Activated naive CD8-positive, alpha-beta T cell treated with anti-CD3 and anti-CD28 coated beads, Interleukin-2, amount 10 ng/mL, durations not matched to agents 7 days and 5 days (primary cell): Measurements from ENCODE around the gene EPB41L1. TPM values are rescaled to one million over a fixed set of nuclear protein-coding genes. Genes with fewer than 3 reads are reported as not detected.

Source experiments
- ATAC-seq: fragments of 150-1000 bp; cut with Tn5 transposase; one replicate; pipeline ENCODE4 v1.10.0; 2021; ENCODE audit warnings: low read depth, moderate library complexity
- POLR2A ChIA-PET: fragments of 350-600 bp; sonication (Branson Sonifier 250); formaldehyde crosslinking; loops from one replicate; lab custom pipeline; 2021; ENCODE audit warnings: antibody characterized with exemption; lab: Charles Lee
- DNase-seq: peaks from one replicate; pipeline ENCODE4 v3.0.0; 2021
- H3K27ac Mint-ChIP-seq: one replicate; pipeline ENCODE4 v1.8.0; 2022; ENCODE audit warnings: mild to moderate bottlenecking, mixed read lengths
- H3K27me3 Mint-ChIP-seq: one replicate; pipeline ENCODE4 v1.8.0; 2022; ENCODE audit warnings: mild to moderate bottlenecking, moderate library complexity, mixed read lengths
- H3K36me3 Mint-ChIP-seq: one replicate; pipeline ENCODE4 v1.8.0; 2021; ENCODE audit warnings: mild to moderate bottlenecking, mixed read lengths
- H3K4me1 Mint-ChIP-seq: one replicate; pipeline ENCODE4 v1.8.0; 2021; ENCODE audit warnings: mixed read lengths
- H3K4me3 Mint-ChIP-seq: one replicate; pipeline ENCODE4 v1.8.0; 2022; ENCODE audit warnings: mild to moderate bottlenecking, moderate library complexity, mixed read lengths
- H3K9me3 Mint-ChIP-seq: one replicate; pipeline ENCODE4 v1.8.0; 2021; ENCODE audit warnings: mixed read lengths
- total RNA-seq, 2 experiments: library from RNA; stranded (reverse); gene quantifications; one replicate each; pipeline ENCODE4 v1.2.3, GENCODE V29; 2021

EPB41L1 gene
- total RNA-seq, 2 experiments from 2014 or later = 0.62 TPM; not detected in 1

- Mint-ChIP-seq H3K9me3 (no peaks in the 10 kb centered on the region), H3K27me3 (peaks cover 2% of the 10 kb centered on the region), H3K4me1 (no peaks in the 10 kb centered on the region), H3K27ac (no peak overlapping the region), H3K36me3 (no peaks in the 10 kb centered on the region), H3K4me3 (no peak overlapping the region)
- POLR2A ChIA-PET = no interaction called here
- no peak for ATAC-seq
- peak; percentile 25 for DNase-seq
Observed at GRCh38 chr20:36273414-36274180, 119.1 kb downstream of the EPB41L1 start.

DNA sequence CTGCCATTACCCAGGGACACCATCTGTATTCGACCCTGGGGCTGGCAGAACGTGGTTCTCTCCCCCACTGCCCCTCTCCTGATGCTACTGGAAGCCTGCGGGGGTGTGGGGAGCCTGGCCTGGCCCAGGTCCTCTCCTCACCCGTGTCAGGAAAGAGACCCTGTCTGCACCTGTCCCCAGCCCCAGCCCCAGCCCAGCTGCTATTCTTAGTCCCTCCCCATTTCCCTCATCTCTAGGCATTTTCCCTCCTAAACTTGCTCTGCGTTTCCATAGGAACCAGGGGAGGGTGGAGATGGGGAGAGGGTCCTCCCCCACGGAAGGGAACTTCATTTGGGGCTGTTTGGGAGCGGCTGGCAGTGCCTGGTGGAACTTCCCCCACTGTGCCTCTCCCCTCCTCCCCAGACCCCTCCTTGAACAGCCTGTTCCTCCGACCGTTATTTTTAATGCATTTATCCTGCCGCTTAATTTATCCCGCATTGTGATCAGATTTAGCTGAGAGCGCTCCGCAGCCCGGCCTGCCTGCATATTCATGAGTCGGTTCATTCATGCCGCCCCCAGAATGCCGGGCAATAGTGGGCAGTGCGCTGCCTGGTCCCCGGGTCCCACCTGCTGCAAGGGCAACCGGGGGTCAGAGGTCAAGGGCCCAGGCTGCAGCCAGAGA, 119.8 kb downstream of the EPB41L1 start:
- Mint-ChIP-seq H3K9me3 (no peaks in the 10 kb centered on the region), H3K4me3 (no peak overlapping the region), H3K36me3 (no peaks in the 10 kb centered on the region), H3K4me1 (no peaks in the 10 kb centered on the region), H3K27ac (no peak overlapping the region), H3K27me3 (peaks cover 2% of the 10 kb centered on the region)
- ATAC-seq (no peak), DNase-seq (peak; percentile 15)
- POLR2A ChIA-PET = no interaction called here

DNA sequence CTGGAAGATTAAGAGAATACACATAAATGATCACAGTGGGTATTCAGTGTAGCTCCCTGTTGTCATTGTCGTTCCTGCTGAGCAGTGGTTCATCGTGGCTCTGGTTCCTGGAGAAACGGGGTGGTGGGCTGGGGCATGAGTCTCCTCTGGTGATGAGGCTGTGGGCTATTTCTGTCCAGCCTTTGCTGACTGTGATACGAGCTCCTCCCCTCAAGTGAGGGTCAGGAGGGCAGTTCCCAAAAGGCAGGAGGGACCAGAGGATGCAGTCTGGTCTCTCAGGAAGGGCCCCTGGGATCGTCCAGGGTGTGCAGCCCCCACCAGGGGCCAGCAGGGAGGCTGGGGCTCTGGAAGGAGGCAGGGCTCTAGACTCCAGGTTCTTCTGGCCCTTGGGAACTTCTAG, 120.5 kb downstream of the EPB41L1 start:
- H3K4me3 Mint-ChIP-seq = no peak overlapping the region
- H3K4me1 Mint-ChIP-seq = no peaks in the 10 kb centered on the region
- POLR2A ChIA-PET = no interaction called here
- ATAC-seq = no peak
- no peak overlapping the region for H3K27ac Mint-ChIP-seq
- no peak for DNase-seq
- no peaks in the 10 kb centered on the region for H3K36me3 Mint-ChIP-seq
- H3K27me3 Mint-ChIP-seq = peaks cover 2% of the 10 kb centered on the region
- H3K9me3 Mint-ChIP-seq = no peaks in the 10 kb centered on the region

DNA sequence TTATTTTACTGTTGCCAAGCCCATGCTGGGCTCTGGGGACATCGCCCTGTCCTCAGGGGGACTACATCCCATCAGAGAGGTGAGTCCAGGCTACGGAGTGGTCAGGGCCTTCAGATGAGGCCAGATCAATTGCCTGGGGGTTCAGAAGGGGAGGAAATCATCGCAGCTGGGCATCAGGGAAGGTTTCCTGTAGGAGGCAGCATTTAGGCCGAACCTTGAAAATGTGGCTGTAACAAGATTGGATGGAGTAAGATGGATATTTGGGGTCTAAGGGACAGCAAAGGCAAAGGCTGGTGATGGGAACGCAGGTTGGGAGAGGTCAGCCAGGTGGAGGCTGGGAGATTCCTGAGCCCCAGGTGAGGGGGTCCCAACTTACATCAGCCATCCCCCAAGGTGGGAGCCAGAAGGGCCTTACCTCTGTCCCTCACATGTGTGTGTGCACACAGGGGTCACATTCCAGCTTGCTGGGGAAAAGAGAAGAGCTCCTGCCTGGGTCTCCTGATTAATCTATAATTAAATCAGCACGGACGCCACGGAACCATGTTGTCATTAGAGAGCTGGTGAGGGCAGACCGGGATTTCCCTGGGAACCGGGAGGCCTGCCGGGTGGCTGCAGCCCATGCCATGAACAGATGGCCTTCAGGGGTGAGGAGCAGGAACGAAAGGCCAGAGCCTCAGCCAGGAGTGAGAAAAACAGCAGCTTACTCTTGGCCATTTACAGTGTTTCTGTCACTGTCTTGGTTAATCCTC, 121.1 kb downstream of the EPB41L1 start:
- POLR2A ChIA-PET = no interaction called here
- Mint-ChIP-seq H3K27ac (no peak overlapping the region), H3K4me3 (no peak overlapping the region), H3K36me3 (no peaks in the 10 kb centered on the region), H3K27me3 (peaks cover 2% of the 10 kb centered on the region), H3K9me3 (no peaks in the 10 kb centered on the region), H3K4me1 (no peaks in the 10 kb centered on the region)
- ATAC-seq (no peak), DNase-seq (peak; percentile 15)

GRCh38 chr20:36277546-36277945, 123.0 kb downstream of the EPB41L1 start:
- H3K36me3 Mint-ChIP-seq = no peaks in the 10 kb centered on the region

DNA sequence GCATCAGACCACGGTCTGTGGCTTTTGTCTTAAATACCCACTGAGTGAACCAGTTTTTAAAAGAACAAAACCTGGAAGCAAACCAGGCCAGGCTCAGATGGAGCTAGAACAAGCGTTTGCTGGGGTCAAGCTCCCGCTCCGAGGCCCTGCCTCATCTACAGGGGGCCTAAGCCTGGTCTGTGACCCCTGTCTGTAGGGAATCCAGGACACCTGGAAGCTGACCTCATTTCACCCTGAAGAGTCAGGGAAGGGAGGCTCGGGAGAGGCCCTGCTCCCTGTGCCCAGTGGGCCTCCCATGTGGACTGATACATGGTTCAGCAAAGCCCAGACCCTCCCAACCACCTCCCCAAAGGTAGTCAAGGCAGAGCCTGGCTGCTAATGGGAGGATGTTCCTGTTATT, 124.8 kb downstream of the EPB41L1 start:
- no peak overlapping the region for H3K27ac Mint-ChIP-seq
- H3K36me3 Mint-ChIP-seq = no peaks in the 10 kb centered on the region
- no peak overlapping the region for H3K4me3 Mint-ChIP-seq
- peaks cover 4% of the 10 kb centered on the region for H3K27me3 Mint-ChIP-seq
- no peaks in the 10 kb centered on the region for H3K9me3 Mint-ChIP-seq
- H3K4me1 Mint-ChIP-seq = no peaks in the 10 kb centered on the region
- ATAC-seq (no peak), DNase-seq (peak; percentile 2)
- POLR2A ChIA-PET = no interaction called here

More at GRCh38 chr20:36277546-36277945, 123.0 kb downstream of the EPB41L1 start:
- no peak overlapping the region for H3K4me3 Mint-ChIP-seq
- POLR2A ChIA-PET = no interaction called here
- DNase-seq (peak; percentile 19), ATAC-seq (no peak)
- no peaks in the 10 kb centered on the region for H3K4me1 Mint-ChIP-seq
- no peaks in the 10 kb centered on the region for H3K9me3 Mint-ChIP-seq
- H3K27me3 Mint-ChIP-seq = peaks cover 4% of the 10 kb centered on the region
- H3K27ac Mint-ChIP-seq = no peak overlapping the region

GRCh38 chr20:36279776-36280175, 125.2 kb downstream of the EPB41L1 start:
- Mint-ChIP-seq H3K4me3 (no peak overlapping the region), H3K36me3 (no peaks in the 10 kb centered on the region), H3K9me3 (no peaks in the 10 kb centered on the region), H3K27ac (no peak overlapping the region), H3K27me3 (peaks cover 4% of the 10 kb centered on the region), H3K4me1 (no peaks in the 10 kb centered on the region)
- DNase-seq (peak; percentile 10), ATAC-seq (no peak)
- POLR2A ChIA-PET = no interaction called here

DNA sequence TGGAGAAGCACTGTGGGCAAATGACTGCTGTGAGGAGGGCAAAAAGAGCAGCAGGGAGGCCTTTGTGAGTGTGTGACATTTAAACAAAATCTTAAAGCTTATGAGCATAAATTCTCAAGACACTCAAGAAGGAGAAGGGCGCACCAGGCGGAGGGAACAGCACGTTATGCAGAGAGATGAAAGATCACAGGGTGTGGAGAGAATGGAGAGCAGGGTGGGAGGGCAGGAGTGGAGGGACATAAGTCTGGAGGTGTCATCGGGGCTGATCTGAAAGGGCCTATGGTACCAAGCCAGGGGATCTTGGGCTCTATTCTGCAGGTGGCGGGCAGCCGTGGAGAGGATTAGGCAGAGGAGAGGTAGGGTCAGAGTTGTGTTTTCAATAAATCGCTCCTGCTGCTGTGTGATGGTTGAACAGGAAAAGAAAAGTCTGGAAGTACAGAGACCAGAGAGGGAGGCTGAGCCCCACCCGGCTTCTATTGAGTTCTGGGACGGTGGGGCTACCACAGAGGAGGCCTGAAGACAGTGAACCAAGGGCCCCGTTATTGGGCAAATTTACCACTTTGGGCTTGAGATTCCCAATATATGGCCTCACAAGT, 127.3 kb downstream of the EPB41L1 start:
- Mint-ChIP-seq H3K9me3 (no peaks in the 10 kb centered on the region), H3K36me3 (no peaks in the 10 kb centered on the region), H3K4me1 (no peaks in the 10 kb centered on the region), H3K4me3 (no peak overlapping the region), H3K27ac (no peak overlapping the region), H3K27me3 (peaks cover 11% of the 10 kb centered on the region)
- ATAC-seq (no peak), DNase-seq (peak; percentile 4)
- POLR2A ChIA-PET = no interaction called here

Other genes with a start within 250 kb of the EPB41L1 start
- 10 to 100 TPM; 57.8 to 60.9 TPM for gene SCAND1, start 200.2 kb upstream of the EPB41L1 start, total RNA-seq
- 1 to 10 TPM; 5.7 to 7.1 TPM for gene CNBD2, start 186.2 kb upstream of the EPB41L1 start, total RNA-seq
- gene AAR2, start 81.7 kb downstream of the EPB41L1 start, total RNA-seq = 10 to 100 TPM; 22.3 to 22.5 TPM
- gene DLGAP4, start 151.6 kb downstream of the EPB41L1 start, total RNA-seq = 10 to 100 TPM; 27.0 to 27.5 TPM